Activated CD4-positive, alpha-beta T cell treated with anti-CD3 and anti-CD28 coated beads, Interleukin-2, Interleukin-4, amounts not matched to agents 100 ng/mL and 50 ng/mL, durations not matched to agents 16 hours and 8 hours (primary cell): ENCODE results near the gene ZBED4.
"Not testable (repeated sequence)": the region's sequence is repeated elsewhere in the genome, so short reads cannot be mapped to it uniquely, and the experiment has no call there.

ENCODE experiments used
- DNase-seq: peaks from one replicate; pipeline ENCODE4 v3.0.0-alpha.2; 2020; ENCODE audit warnings: low spot score

ZBED4 gene

DNA sequence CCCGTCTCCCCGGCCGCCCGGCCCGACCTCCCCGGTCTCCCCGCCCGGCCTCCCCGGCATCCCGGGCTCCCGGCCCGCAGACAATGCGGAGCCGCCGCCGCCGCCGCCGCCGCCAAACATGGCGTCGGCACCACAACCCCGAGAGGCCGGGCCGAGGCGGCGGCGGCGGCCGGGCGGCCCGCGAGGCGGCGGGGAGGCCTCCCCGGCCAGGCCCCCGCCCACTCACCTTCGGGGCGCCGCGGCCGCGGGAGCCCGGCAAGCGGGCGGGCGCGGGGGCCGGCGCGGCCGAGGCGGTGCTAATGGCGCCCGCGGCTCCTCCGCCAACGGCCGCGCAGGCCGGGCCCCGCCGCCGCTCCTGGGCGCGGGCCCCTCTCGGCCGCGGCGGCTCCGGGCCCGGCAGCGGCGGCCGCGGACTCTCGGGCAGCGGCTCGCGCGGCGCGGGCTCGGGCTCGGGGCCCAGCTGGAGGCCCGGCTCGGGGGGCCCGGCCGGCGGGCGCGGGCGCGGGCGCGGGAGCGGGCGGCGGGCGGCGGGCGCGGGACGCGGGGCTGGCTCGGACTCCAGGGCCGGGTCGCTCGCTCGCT, 26.3 kb upstream of the ZBED4 start:
- DNase-seq, result no peak

DNA sequence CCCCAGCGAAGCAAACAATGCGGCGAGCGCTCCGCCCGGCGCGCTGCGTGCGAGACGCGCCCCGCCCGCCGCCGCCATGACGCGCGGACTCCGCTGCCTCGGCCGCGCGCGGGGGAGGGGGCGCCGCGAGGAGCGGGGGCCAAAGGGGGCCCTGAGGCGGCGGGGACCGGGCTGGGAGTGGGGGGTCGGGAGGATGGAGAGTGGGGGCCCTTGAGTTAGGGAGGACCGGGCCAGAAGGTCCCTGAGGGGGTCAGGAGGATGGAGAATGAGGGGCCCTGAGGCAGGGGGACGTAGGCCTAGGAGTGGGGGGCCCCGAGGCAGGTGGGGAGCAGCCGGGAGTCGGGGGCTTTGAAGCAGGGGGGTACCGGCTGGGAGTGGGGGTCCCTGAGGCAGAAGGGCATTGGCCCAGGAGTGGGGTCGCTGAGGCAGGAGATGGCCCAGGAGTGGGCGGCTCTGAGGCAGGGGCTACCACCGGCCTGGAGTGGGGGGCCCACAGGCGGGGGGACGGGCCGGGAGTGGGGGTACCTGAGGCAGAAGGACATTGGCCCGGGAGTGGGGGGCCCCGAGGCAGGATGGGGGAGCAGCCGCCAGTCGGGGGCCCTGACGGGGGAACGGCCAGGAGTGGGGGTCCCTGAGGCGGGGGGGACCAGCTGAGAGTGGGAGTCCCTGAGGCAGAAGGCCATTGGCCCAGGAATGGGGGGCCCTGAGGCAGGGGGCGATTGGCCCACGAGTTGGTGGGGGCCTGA, 25.6 kb upstream of the ZBED4 start, which contains the start of gene BRD1:
TSS of gene BRD1 (minus strand) at position 21 of the 746 bp plus-strand sequence. CDS start 3,556 bp downstream, outside the sequence.
- peak; percentile 61 for DNase-seq

DNA sequence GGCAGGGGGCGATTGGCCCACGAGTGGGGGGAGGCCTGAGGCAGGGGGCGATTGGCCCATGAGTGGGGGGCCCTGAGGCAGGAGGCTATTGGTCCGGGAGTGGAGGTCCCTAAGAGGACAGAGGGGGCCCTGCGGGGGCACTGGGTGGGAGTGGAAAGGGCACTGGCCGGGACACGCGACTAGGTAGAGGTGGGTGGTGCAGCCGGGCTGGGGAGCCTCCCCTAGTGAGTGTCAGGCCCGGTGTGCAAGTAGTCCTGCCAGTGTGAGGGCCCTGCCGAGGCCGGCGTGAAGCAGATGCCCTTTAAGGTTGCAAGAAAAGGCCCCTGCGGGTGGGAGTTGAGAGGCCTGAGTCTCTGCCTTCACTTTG, 25.1 kb upstream of the ZBED4 start:
- no peak for DNase-seq

DNA sequence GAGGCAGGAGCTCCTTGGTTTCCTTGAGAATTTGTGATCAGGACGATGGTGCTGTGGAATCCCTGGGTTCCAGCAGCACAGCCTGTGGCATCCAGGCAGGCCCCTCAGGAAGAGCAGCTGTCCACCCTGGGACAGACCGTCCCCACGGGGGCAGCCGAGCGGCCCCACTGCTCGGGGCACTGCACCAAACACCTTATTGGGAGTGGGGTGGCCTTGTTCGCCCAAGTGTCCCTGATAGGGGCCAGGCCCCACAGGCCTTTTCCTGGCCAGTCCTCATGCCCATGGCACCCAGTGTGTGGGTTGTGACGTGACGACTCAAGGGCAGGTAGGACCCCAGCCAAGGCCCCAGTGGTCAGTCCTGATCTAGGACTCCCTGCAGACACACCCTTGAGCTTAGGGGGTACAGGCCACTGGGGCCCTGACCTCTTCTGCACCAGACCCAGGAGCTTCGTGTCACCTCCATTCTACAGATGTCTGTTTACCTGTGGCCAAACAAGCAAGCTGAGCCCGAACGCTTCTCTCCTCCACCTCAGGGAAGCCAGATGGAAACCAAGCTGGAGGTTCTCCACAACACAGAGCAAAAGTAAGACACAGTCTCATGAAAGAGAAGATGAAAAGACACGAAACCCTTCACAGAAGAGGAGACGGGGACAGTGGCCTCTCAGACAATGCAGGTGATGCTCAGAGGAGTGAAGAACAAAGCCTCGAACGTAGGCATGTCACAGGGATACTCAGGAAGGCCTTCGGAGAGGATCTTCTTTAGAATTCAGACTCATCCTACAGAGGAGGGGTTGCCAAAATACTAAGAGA, 24.4 kb upstream of the ZBED4 start:
- DNase-seq, result no peak

DNA sequence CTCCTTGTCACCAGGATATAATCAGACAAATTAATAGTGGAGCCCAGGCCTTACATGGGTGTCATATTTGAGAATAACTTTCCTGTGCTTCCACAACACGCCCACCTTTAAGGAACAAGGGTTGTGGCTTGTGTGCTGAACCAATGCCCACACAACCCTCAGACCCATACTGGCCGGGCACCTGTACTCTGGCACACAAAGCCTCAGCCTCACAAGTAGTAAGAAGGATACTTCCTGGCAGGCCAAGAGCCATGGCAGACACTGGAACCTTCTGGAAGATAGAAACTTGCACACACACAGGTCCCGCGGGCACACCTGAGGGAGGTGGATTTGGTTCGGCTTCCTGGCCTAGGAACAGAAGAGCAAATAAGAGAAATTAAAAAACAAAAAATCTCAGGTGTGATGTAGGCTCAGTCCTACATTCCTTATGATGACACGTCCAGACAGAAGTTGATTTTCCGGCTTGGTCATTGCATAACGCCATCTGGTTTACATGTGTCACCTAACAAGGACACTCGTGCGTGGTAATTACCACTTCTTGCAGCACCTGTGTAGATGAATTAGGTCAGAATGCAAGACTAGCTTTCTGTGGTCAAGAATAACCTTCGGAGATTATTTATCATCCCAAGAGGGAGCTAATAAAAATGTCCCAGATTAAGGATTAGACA, 20.2 kb upstream of the ZBED4 start:
- no peak for DNase-seq

DNA sequence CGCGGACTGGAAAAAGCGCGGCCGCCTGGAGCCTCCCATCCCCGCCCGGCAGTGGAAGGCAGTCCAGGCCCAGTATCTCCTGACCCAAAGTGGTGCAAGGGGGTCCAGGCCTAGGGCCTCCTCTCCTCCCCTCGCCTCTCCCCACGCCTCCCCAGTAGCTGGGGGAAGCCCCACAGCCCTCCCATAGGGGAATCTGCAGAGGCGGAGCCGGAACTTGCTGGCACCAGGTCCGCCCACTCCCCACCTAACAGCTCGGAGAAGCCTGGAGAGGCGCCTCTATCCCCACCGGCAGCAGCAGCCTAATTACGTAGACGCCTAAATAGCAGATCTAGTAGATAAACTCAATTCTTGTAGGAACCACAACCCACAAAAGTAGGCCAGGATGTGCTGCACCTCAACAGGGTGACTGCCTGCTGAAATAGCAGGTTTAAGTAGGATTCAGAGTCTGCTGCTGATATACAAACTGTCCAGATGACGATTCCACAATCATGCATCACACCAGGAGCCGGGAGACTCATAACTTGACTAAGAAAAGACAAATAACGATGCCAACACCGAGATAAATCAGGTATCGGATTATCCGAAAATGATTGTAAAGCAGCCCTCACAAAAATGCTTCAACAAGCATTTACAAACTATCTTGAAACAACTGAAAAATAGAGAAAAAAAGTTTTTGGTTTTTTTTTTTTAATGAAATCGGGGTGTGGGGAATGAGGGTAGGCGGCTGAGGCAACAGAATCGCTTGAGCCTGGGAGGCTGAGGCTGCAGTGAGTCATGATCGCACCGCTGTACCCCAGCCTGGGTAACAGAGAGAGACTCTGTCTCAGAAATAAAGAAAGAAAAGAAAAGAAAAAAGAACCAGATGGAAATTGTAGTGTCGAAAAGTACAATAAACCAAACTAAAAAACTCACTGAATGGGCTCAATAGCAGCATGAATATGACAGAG, 14.6 kb upstream of the ZBED4 start:
- DNase-seq, result peak; percentile 94

DNA sequence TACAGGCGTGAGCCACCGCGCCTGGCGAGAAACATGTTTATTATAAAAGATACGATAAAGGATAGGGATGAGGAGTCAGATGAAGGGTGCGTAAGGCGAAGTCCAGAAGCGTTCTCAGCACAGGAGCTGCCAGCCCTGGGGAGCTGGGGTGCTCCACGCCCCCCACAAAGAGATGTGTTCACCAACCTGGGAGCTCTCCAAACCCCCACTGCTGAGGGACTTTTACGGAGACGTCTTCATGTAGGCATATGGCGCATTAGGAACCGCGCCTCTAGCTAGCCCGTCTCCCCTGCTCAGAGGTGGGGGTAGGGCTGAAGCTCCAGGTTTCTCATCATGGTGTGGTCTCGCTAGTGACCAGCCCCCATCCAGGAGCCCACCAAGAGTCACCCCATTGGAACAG, 8.4 kb upstream of the ZBED4 start:
- DNase-seq, result no peak

DNA sequence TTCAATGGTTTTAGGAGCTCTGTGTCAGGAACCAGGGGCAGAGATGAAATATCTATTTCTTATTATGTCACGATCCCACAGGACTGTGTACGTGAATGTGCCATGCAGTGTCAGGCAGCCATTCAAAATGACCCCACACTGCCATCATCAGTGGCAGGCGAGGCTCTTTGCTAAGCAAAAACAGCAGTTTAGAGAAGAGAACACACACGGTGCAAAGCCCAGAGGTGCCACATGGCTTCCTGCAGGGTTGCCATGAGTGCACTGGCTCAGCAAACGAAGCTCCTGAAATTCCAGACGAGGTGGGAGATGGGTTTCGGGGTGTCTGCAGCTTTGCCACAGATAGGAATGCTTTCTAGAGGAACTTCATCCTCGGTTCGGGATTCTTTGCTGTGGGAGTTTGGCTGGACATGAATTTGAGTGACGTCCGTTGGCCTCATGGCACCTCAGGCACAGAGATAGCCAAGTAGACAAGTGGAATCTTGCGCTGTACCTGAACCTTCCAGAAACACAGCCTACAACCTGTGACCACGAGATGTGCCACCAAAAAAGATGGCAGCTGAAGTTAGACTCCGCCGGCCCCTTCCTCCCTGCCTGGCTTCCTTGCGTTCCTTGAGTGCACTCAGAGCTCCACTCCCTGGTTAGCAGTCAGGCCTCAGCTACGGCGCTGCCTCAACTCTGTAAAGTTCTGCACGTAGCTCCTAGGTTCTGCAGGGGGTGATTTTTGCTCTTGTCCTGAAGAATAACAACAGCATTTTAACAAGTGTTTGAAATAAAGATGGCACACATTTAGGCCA, 7.8 kb upstream of the ZBED4 start:
- no peak for DNase-seq

DNA sequence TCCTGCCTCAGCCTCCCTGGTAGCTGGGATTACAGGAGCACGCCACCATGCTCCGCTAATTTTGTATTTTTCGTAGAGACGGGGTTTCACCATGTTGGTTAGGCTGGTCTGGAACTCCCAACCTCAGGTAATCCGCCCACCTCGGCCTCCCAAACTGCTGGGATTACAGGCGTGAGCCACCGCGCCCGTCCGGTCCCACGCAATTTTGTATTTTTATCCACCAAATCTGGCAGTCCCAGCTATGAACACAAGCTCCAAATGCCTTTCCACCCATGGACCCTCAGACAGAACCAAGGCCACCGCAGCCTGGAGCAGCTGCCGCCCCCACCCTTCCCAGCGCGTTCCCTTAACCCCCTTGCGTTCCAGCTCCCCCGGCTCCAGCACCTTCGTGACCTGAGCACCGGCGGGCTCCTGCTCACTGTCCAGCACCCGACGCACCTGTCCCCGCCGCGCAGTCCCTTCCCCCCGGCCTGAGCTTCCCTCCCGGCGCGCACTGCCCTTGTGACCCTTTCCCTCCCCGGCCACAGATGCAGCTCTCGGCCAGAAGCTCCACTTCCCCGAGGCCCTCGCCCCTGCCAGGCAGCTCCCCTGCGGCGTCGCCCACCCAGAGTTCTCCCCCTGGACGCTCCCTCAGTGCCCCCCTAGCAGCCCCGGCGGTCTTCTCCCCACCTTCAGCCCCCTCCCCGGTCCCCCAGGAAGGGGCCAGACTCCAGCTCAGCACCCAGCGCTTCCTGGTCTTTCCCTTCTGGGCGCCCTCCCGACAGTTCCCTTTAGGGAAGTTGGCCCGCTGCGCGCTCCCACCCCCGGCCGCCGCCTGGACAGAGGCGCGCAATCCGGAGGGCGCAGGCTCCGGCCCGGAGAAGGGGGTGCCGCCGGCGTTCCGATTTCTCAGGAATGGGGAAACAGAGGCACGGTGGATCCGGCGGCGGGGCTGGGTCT, 5.6 kb upstream of the ZBED4 start:
- no peak for DNase-seq

DNA sequence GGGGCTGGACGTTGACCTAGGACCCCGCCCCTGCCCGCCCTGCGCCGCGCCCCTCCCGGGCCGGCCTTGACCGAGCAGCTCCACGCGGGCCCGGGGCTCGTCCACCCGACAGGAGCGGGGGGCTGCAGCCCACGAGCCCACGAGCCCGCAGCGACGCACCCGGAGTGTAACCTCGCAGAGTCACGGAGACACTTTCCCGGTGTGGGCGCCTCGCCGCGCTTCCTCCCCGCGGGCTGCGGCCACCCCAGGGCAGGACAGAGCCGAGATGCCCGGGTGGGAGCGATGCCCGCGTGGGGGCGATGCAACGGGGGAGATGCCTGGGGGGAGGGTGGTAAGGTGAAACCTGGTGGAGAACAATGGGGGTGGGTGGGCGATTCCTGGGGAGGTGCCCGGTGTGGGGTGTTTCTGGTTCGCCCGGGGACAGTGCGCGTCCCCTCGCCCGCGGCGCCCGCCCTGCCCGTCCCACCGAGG, 4.9 kb upstream of the ZBED4 start:
- DNase-seq, result no peak

DNA sequence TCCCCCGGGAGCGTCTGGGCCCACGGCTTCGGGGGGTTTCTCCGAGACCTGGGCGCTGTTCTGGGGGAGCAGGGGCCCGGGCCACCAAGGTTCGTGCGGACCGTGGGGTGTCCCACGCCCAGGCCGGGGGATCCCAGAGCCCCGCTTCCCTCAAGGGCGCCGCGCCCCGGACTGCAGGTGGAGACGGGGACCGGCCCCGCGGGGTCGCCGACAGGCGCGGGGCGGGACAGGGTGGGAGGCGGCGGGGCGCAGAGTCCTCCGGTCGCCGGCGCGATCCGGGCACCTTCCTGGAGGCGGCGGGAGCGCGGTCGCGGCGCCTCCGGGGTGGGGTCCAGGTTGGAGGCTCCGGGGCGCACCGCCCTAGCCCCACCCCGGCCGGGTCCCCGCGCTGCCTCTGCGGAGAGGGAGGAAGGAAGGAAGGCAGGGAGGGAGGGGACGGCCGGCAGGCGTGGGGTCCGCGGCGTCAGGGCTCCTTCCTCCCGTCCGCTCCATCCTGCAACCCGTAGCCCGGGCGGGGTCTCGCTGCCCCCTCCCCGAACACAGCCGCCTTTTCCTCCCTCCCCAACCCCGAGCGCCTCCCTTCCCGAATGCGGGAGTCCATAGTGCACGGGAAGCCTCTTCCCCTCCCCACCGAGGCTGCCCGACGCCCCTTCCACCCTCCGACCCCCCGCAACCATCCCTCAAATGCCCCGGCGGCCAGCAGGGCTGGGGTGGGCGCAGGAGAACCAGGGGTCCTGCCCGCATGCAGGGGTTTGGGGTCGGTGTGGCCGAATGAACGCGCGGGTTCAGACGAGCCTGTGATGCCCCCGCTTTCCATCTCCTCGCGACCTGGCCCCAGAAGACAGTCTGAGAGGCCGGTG, 4.3 kb upstream of the ZBED4 start:
- DNase-seq, result no peak

DNA sequence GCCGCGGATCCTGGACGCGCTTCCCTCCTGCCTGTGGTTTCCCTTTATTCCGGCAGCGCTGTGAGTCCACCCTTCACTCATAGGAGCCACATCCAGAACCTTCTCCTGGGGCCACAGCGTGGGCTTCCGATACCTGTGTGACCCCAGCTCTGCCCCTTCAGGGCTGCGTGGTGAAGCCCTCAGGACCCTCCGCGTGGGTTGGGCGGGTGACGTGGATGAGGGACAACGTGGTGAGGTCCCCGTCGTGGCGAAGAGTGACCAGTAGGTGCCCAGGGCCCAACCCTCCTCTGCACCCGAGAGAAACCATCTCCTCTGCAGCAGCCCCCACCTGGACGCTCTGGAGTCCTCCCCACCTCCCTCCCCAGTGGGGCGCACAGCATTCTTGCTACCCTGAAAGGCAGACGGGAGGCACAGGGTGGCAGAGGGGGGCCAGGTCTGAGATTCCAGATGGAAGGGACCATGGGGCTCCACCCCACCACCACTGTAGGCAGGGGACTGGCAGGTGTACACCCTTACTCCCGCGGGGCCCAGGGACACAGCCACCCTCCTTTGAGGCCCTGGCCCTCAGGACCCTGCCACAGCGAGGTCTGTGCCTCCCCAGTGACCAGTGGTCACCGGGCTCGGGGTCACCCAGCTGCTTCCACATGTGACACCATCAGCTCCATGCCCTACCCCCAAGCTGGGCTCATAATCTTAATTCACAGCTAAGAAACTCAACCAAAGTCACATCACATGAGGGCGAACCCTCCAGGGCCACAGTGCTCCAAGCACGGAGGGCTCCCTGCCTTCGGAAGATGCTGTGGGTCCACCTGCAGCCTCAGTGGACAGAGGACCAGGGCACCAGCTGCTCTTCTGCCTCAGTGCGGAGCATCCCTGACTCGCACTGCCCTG, 3.4 kb upstream of the ZBED4 start:
- DNase-seq, result no peak

DNA sequence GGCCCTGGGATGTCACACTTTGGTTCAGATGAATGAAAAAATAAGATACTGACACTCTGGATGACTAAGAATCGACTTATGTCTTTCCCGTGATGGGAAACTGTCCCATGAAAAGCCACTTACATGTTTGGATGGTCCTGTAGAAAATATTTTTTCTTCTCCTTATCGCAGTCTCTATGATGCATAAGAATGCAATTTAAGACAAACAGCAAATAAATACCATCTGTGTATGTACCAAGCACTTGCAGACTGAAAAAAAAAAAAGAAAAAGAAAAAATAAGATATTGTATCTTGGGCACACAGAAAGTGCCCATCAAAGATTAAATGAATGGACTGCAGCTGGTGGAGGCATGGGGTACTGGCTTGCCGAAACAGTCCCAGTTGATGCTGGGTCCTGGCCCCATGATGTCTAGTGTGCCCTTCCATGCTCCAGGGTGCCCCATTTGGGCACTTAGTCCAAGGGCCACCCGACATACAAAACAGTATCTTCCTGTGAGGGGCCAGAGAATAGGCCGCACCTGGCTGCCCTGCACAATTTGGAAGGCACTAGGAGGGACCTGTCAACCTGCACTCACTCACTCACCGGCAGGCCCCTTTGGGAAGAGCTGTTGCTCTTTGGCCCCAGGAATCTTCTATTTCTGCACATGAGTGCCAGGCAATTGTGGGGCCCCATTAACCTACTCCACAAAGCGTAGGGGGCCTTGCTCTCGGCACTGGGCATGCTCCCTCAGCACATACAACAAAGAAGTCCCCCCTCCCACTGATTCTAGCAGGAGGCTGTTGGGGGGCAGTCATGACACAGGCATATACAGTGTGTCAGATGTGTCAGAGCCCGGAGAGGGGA, 2.5 kb upstream of the ZBED4 start:
- DNase-seq, result no peak

DNA sequence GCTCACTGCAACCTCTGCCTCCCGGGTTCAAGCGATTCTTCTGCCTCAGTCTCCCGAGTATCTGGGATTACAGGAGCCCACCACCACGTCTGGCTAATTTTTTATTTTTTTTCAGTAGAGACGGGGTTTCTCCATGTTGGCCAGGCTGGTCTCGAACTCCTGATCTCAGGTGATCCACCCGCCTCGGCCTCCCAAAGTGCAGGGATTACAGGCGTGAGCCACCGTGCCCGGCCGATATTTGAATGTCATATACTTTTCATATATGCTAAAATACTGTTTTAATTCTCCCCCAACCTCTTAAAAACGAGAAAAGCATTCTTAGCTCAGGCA, 1.1 kb upstream of the ZBED4 start:
- DNase-seq, result not testable (repeated sequence)

DNA sequence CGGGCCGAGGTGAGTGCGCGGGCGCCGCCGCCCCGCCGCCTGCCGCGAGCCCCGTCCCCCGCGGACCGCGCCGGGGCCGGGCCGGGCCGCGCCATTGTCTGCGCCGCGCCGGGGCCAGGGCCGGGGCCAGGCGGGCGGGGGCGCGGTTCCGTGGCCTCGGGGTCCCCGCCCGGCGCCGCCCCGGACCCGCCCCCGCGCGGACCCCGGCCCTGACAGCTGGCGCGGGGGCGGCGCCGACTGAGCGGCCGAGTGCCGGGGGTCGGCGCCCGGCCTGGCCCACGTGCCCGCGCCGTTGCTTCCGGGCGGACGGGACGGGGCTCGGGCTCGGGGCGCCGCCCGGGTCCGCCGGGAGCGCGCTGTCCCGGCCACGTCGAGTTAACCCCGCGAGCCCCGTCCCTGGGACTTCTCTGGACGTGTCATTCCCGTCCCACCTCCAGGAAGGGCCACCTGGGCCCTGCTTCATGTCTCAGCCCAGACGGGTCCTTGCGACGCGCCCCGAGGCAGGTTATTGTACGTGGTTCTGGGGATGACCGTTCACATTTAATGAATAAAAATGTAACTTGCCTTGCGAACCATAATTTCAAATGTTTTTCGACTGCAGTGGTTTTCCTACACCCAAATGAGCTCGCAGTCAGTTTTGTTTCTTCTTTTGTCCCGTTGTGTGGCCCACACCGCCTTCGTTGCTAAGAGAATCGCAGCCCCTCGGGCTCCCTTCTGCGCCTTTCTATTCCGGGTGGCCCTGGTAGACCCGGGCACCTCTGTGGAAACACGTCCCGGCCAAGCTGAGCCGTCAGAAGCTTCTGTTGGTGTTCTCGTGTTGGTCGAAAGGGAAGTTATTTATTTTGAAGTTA, 562 bp downstream of the ZBED4 start:
- peak; percentile 22 for DNase-seq
